HEK293T (cell line): ENCODE data around the gene WDR41.

Experiments used
- CTCF ChIA-PET: fragments of 350-600 bp; formaldehyde crosslinking; extraction: SDS; loops from one replicate; lab custom pipeline; 2021; ENCODE audit warnings: antibody characterized with exemption, inconsistent platforms; lab: Yijun Ruan, JAX
- POLR2A ChIA-PET: fragments of 350-600 bp; formaldehyde crosslinking; extraction: SDS; loops from one replicate; lab custom pipeline; 2020; ENCODE audit warnings: antibody characterized with exemption, inconsistent platforms; lab: Yijun Ruan, JAX
- DNase-seq: peaks from one replicate; pipeline ENCODE4 v3.0.0; 2012; ENCODE audit warnings: mixed read lengths; ENCODE audit errors: extremely low spot score
- ARNT ChIP-seq: fragments of 450-650 bp; IDR thresholded peaks from 2 replicates; pipeline ENCODE4 v1.6.1; 2017; ENCODE audit warnings: mild to moderate bottlenecking
- BHLHE40 ChIP-seq: fragments of 450-650 bp; IDR thresholded peaks from 2 replicates; pipeline ENCODE4 v1.6.1; 2016; ENCODE audit warnings: mild to moderate bottlenecking, moderate library complexity, borderline replicate concordance
- CTBP1 ChIP-seq: fragments of 450-650 bp; IDR thresholded peaks from 2 replicates; pipeline ENCODE4 v1.6.1; 2016; ENCODE audit warnings: borderline replicate concordance
- ELF4 ChIP-seq: fragments of 450-650 bp; IDR thresholded peaks from 2 replicates; pipeline ENCODE4 v1.6.1; 2017; ENCODE audit warnings: antibody characterized with exemption
- FOXA1 ChIP-seq: fragments of 450-650 bp; IDR thresholded peaks from 2 replicates; pipeline ENCODE4 v1.6.1; 2016; ENCODE audit warnings: mild to moderate bottlenecking
- FOXK2 ChIP-seq: fragments of 450-650 bp; IDR thresholded peaks from 2 replicates; pipeline ENCODE4 v1.6.1; 2016; ENCODE audit warnings: mild to moderate bottlenecking
- FOXM1 ChIP-seq: fragments of 450-650 bp; IDR thresholded peaks from 2 replicates; pipeline ENCODE4 v1.6.1; 2017; ENCODE audit warnings: mild to moderate bottlenecking, borderline replicate concordance
- HDGF ChIP-seq: fragments of 450-650 bp; IDR thresholded peaks from 2 replicates; pipeline ENCODE4 v1.6.1; 2017; ENCODE audit warnings: antibody characterized with exemption, borderline replicate concordance
- L3MBTL2 ChIP-seq: fragments of 450-650 bp; conservative IDR thresholded peaks from 2 replicates; pipeline ENCODE4 v1.6.1; 2016; ENCODE audit warnings: mild to moderate bottlenecking
- LEF1 ChIP-seq: fragments of 450-650 bp; IDR thresholded peaks from 2 replicates; pipeline ENCODE4 v1.6.1; 2017; ENCODE audit warnings: mild to moderate bottlenecking, borderline replicate concordance
- NFRKB ChIP-seq: fragments of 450-650 bp; IDR thresholded peaks from 2 replicates; pipeline ENCODE4 v1.6.1; 2016; ENCODE audit warnings: mild to moderate bottlenecking, moderate library complexity
- SP1 ChIP-seq: fragments of 450-650 bp; IDR thresholded peaks from 2 replicates; pipeline ENCODE4 v1.6.1; 2017
- SUZ12 ChIP-seq: fragments of 450-650 bp; IDR thresholded peaks from 2 replicates; pipeline ENCODE4 v1.6.1; 2016; ENCODE audit warnings: mild to moderate bottlenecking
- TARDBP ChIP-seq: fragments of 450-650 bp; IDR thresholded peaks from 2 replicates; pipeline ENCODE4 v1.6.1; 2016
- ZNF384 ChIP-seq: fragments of 450-650 bp; IDR thresholded peaks from 2 replicates; pipeline ENCODE4 v1.6.1; 2016
- TF ChIP-seq, protein P1 (sequence below): fragments of 450-650 bp; IDR thresholded peaks from 2 replicates; pipeline ENCODE4 v1.6.1; 2016

The WDR41 gene

DNA sequence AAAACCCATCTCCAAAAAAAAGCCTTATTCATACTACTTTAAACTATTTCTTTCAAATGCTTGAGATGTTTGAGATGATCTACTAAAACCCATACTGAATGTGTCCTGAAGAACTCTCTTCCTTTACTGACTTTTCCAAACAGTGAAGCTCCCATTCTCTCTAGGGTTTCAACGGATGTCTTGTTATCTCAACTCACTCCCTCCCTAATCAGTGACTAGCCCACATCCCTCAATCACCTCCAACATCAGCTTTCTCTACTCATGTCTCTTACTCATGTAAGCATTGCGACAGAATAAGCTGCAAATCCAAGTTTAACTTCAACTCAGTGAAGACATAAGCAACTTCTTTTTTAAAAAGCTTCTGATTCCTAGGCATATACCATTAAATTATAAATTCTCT lies 42.1 kb downstream of the WDR41 start:
- DNase-seq: no peak

GRCh38 chr5:77449277-77449676 lies 42.8 kb downstream of the WDR41 start:
- ChIA-PET CTCF (no interaction called here), POLR2A (no interaction called here)
- DNase-seq: no peak
- no peak for TF ChIP-seq NFRKB
- TF ChIP-seq SUZ12: no peak
- no peak for TF ChIP-seq LEF1
- TF ChIP-seq CTBP1: no peak
- no peak for TF ChIP-seq TARDBP
- TF ChIP-seq FOXM1: no peak
- TF ChIP-seq, protein P1, sequence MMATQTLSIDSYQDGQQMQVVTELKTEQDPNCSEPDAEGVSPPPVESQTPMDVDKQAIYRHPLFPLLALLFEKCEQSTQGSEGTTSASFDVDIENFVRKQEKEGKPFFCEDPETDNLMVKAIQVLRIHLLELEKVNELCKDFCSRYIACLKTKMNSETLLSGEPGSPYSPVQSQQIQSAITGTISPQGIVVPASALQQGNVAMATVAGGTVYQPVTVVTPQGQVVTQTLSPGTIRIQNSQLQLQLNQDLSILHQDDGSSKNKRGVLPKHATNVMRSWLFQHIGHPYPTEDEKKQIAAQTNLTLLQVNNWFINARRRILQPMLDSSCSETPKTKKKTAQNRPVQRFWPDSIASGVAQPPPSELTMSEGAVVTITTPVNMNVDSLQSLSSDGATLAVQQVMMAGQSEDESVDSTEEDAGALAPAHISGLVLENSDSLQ: no peak
- no peak for TF ChIP-seq ZNF384
- TF ChIP-seq ELF4: no peak
- TF ChIP-seq SP1: no peak

More for the DNA sequence above, 42.1 kb downstream of the WDR41 start:
- TF ChIP-seq CTBP1: no peak
- ChIA-PET POLR2A (no interaction called here), CTCF (no interaction called here)

DNA sequence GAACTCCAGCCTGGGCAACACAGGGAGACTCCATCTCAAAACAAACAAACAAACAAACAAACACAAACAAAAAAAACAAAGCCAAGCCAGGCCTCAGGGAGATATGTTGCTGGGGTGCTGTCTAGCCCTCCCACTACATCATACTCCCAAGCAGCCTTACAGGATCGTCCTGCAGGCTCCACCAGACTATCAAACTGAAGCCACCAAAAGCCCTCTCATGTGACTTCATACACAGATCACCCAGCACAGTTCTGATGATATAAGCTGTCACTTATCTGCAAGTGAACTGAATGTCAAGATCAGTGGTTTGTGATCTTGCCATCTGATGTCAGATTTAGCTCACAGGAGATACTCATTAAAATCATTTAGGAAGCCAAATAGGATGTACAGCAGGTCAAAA lies 43.3 kb downstream of the WDR41 start:
- no peak for DNase-seq
- TF ChIP-seq ARNT (no peak), HDGF (no peak), NFRKB (no peak), FOXK2 (no peak)
- CTCF ChIA-PET: no interaction called here
- POLR2A ChIA-PET: no interaction called here

GRCh38 chr5:77444356-77444755 lies 47.8 kb downstream of the WDR41 start:
- ChIA-PET CTCF (no interaction called here), POLR2A (no interaction called here)
- DNase-seq: no peak
- TF ChIP-seq FOXA1 (no peak), FOXM1 (no peak)

DNA sequence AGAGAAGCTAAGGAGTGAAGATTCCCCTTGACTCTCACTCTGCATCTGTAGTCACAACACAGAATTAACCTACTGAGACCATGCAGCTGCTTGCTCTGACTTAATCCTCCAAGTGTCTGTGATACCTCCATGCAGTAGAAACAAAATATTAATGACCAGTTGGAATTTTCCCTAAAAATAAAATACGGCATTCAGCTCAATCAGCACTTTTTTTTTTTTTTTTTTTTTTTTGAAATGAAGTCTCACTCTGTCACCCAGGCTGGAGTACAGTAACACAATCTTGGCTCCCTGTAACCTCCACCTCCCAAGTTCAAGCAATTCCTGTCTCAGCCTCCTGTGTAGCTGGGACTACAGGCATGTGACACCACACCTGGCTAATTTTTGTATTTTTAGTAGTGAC lies 48.4 kb downstream of the WDR41 start:
- ChIA-PET POLR2A (no interaction called here), CTCF (no interaction called here)
- no peak for DNase-seq

GRCh38 chr5:77438071-77438470 lies 54.0 kb downstream of the WDR41 start:
- no peak for DNase-seq
- TF ChIP-seq L3MBTL2 (no peak), SUZ12 (no peak), SP1 (no peak), ZNF384 (no peak), TARDBP (no peak), FOXA1 (no peak), NFRKB (no peak), CTBP1 (no peak), HDGF (no peak), FOXK2 (no peak), FOXM1 (no peak)
- POLR2A ChIA-PET: no interaction called here
- CTCF ChIA-PET: no interaction called here

More for the DNA sequence above, 48.4 kb downstream of the WDR41 start:
- TF ChIP-seq ARNT (no peak), FOXA1 (no peak), LEF1 (no peak), HDGF (no peak), ELF4 (no peak), SP1 (no peak)

- DNase-seq: no peak
- ChIA-PET CTCF (no interaction called here), POLR2A (no interaction called here)
- TF ChIP-seq FOXK2 (no peak), HDGF (no peak), NFRKB (no peak), SUZ12 (no peak), FOXM1 (no peak), ZNF384 (no peak), TARDBP (no peak), ELF4 (no peak)
Measured at GRCh38 chr5:77437194-77437593, 54.9 kb downstream of the WDR41 start.

- ChIA-PET CTCF (no interaction called here), POLR2A (no interaction called here)
- no peak for TF ChIP-seq ZNF384
- TF ChIP-seq FOXA1: no peak
- TF ChIP-seq, protein P1: no peak
- no peak for TF ChIP-seq L3MBTL2
- no peak for TF ChIP-seq SUZ12
- no peak for TF ChIP-seq FOXM1
- TF ChIP-seq TARDBP: no peak
- TF ChIP-seq SP1: no peak
- no peak for TF ChIP-seq FOXK2
- TF ChIP-seq LEF1: no peak
- TF ChIP-seq HDGF: no peak
- TF ChIP-seq NFRKB: no peak
- TF ChIP-seq ELF4: no peak
- TF ChIP-seq BHLHE40: no peak
- TF ChIP-seq ARNT: no peak
- no peak for TF ChIP-seq CTBP1
- no peak for DNase-seq
Measured at GRCh38 chr5:77431719-77432118, 60.4 kb downstream of the WDR41 start.
